Measurements from ENCODE around the gene PFKP.

Gene PFKP

GRCh38 chr10:3136336-3136735, 69.0 kb downstream of the PFKP start:
- no peak for DNase-seq (ENCODE audit: low read depth)

- DNase-seq (ENCODE audit: low read depth) = no peak
Measured at GRCh38 chr10:3136763-3137611, 69.6 kb downstream of the PFKP start.

GRCh38 chr10:3137958-3138726, 70.8 kb downstream of the PFKP start:
- no peak for DNase-seq (ENCODE audit: low read depth)

GRCh38 chr10:3139216-3139910, 72.0 kb downstream of the PFKP start:
- DNase-seq (ENCODE audit: low read depth) = no peak

GRCh38 chr10:3140280-3140679, 72.9 kb downstream of the PFKP start:
- DNase-seq (ENCODE audit: low read depth) = no peak

- DNase-seq (ENCODE audit: low read depth) = no peak
Measured at GRCh38 chr10:3141351-3142005, 74.1 kb downstream of the PFKP start.

- DNase-seq (ENCODE audit: low read depth) = no peak
Measured at GRCh38 chr10:3142146-3142875, 75.0 kb downstream of the PFKP start.

GRCh38 chr10:3143366-3143765, 76.0 kb downstream of the PFKP start:
- no peak for DNase-seq (ENCODE audit: low read depth)

GRCh38 chr10:3143791-3144434, 76.6 kb downstream of the PFKP start:
- no peak for DNase-seq (ENCODE audit: low read depth)

- DNase-seq (ENCODE audit: low read depth) = no peak
Measured at GRCh38 chr10:3145366-3145765, 78.0 kb downstream of the PFKP start.

- no peak for DNase-seq (ENCODE audit: low read depth)
Measured at GRCh38 chr10:3146289-3146688, 78.9 kb downstream of the PFKP start.

- no peak for DNase-seq (ENCODE audit: low read depth)
Measured at GRCh38 chr10:3147117-3147820, 79.9 kb downstream of the PFKP start.

- DNase-seq (ENCODE audit: low read depth) = no peak
Measured at GRCh38 chr10:3148041-3148440, 80.7 kb downstream of the PFKP start.

- no peak for DNase-seq (ENCODE audit: low read depth)
Measured at GRCh38 chr10:3148994-3149393, 81.6 kb downstream of the PFKP start.

- no peak for DNase-seq (ENCODE audit: low read depth)
Measured at GRCh38 chr10:3149918-3150317, 82.6 kb downstream of the PFKP start.

- no peak for DNase-seq (ENCODE audit: low read depth)
Measured at GRCh38 chr10:3150366-3150765, 83.0 kb downstream of the PFKP start.

GRCh38 chr10:3150961-3151360, 83.6 kb downstream of the PFKP start:
- no peak for DNase-seq (ENCODE audit: low read depth)

- DNase-seq (ENCODE audit: low read depth) = no peak
Measured at GRCh38 chr10:3151889-3152565, 84.7 kb downstream of the PFKP start.

GRCh38 chr10:3152566-3152935, 85.2 kb downstream of the PFKP start:
- no peak for DNase-seq (ENCODE audit: low read depth)

GRCh38 chr10:3154666-3155065, 87.3 kb downstream of the PFKP start:
- no peak for DNase-seq (ENCODE audit: low read depth)

All from CMK (cell line).